Fibroblast of lung (primary cell): Measurements from ENCODE around the gene DCLK2.

ENCODE experiments used
- CTCF ChIP-seq, 2 donors: IDR thresholded peaks in 1 of 2; conservative IDR thresholded peaks in 1 of 2; 1 replicate in 1 of 2; 2 replicates in 1 of 2; pipeline ENCODE4 v1.5.1; 2011 to 2012; ENCODE audit warnings: low read length in 2 of 2, control low read depth in 1 of 2, inconsistent platforms in 1 of 2, low read depth in 1 of 2, mild to moderate bottlenecking in 1 of 2
- EZH2 ChIP-seq: IDR thresholded peaks from 2 replicates; pipeline ENCODE4 v1.5.1; 2012; ENCODE audit warnings: low read length, control low read depth, mild to moderate bottlenecking; ENCODE audit errors: missing control alignments

- TF ChIP-seq CTCF (conservative IDR thresholded peaks at IDR 0.05 in 1 of 2, IDR thresholded peaks at IDR 0.05 in 1 of 2; ENCODE audit: low read depth in 1 of 2, low read length in 2 of 2) (no peak), EZH2 (no peak)
Measured at GRCh38 chr4:150126864-150127203, 48.6 kb downstream of the DCLK2 start.
